Activated effector memory CD4-positive, alpha-beta T cell treated with Interleukin-2 at 50 U/mL for 16 hours (primary cell): ENCODE measurements around the gene PAGR1.
A peak's percentile ranks its signal among the peaks of the same experiment; 100 is the strongest.
"Not testable (repeated sequence)": the region's sequence is repeated elsewhere in the genome, so short reads cannot be mapped to it uniquely, and the experiment has no call there.

ENCODE experiments used
- DNase-seq: peaks from one replicate; pipeline ENCODE4 v3.0.0-alpha.2; 2020

PAGR1 gene

GRCh38 chr16:29841631-29842030, 25.7 kb downstream of the PAGR1 start:
- no peak for DNase-seq

- no peak for DNase-seq
These were observed 26.9 kb downstream of the PAGR1 start for GRCh38 chr16:29842732-29843346.

GRCh38 chr16:29843931-29844330, 28.0 kb downstream of the PAGR1 start:
- no peak for DNase-seq

GRCh38 chr16:29844575-29845331, 28.8 kb downstream of the PAGR1 start:
- no peak for DNase-seq

GRCh38 chr16:29845656-29846055, 29.7 kb downstream of the PAGR1 start:
- DNase-seq, result no peak

GRCh38 chr16:29848420-29849297, 32.7 kb downstream of the PAGR1 start:
- peak; percentile 66 for DNase-seq

- DNase-seq, result no peak
These were observed 33.6 kb downstream of the PAGR1 start for GRCh38 chr16:29849505-29849904.

- DNase-seq, result no peak
These were observed 35.0 kb downstream of the PAGR1 start for GRCh38 chr16:29850998-29851397.

GRCh38 chr16:29852654-29853053, 36.7 kb downstream of the PAGR1 start:
- DNase-seq, result no peak

GRCh38 chr16:29854520-29855100, 38.7 kb downstream of the PAGR1 start:
- no peak for DNase-seq

GRCh38 chr16:29857133-29857760, 41.3 kb downstream of the PAGR1 start:
- no peak for DNase-seq

GRCh38 chr16:29858149-29858849, 42.3 kb downstream of the PAGR1 start:
- DNase-seq, result no peak

GRCh38 chr16:29858974-29859373, 43.0 kb downstream of the PAGR1 start:
- DNase-seq, result no peak

GRCh38 chr16:29860218-29860617, 44.3 kb downstream of the PAGR1 start:
- no peak for DNase-seq

GRCh38 chr16:29862383-29862883, 46.5 kb downstream of the PAGR1 start:
- peak; percentile 3 for DNase-seq

GRCh38 chr16:29862884-29863668, 47.1 kb downstream of the PAGR1 start, which contains the start of gene CDIPT:
CDIPT (minus strand) TSS chr16:29863226; CDS start chr16:29862857, 369 bp downstream.
- DNase-seq, result peak; percentile 88

GRCh38 chr16:29863669-29863984, 47.7 kb downstream of the PAGR1 start:
- DNase-seq, result no peak

- DNase-seq, result no peak
These were observed 48.3 kb downstream of the PAGR1 start for GRCh38 chr16:29864205-29864604.

- no peak for DNase-seq
These were observed 52.6 kb downstream of the PAGR1 start for GRCh38 chr16:29868396-29869009.

GRCh38 chr16:29869067-29869466, 53.1 kb downstream of the PAGR1 start:
- DNase-seq, result not testable (repeated sequence)
